AG04449 (cell line): Measurements from ENCODE around the gene GNAO1.

ENCODE experiments used
- CTCF ChIA-PET: fragments of 350-600 bp; formaldehyde crosslinking; extraction: SDS; loops from one replicate; lab custom pipeline; 2021; ENCODE audit warnings: antibody characterized with exemption; lab: Yijun Ruan, JAX
- POLR2A ChIA-PET: fragments of 400-600, 350-600 bp; formaldehyde crosslinking; extraction: SDS; loops from one replicate; lab custom pipeline; 2020; ENCODE audit warnings: antibody characterized with exemption, inconsistent platforms; lab: Yijun Ruan, JAX
- DNase-seq: peaks from one replicate; pipeline ENCODE4 v3.0.0-alpha.2; 2010; ENCODE audit warnings: low read depth, low spot score
- H3K4me3 ChIP-seq: 2 replicates; pipeline ENCODE4 v1.5.1; 2011; ENCODE audit warnings: low read depth, mild to moderate bottlenecking, control low read depth, low read length
- CTCF ChIP-seq: IDR thresholded peaks from one replicate; pipeline ENCODE4 v1.5.1; 2011; ENCODE audit warnings: mild to moderate bottlenecking, moderate library complexity, low read length, control low read depth, inconsistent platforms; ENCODE audit not compliant: insufficient read depth; ENCODE audit errors: missing control alignments

GNAO1 gene

GRCh38 chr16:56226845-56227525 is 35.7 kb downstream of the GNAO1 start:
- TF ChIP-seq CTCF = no peak
- DNase-seq = no peak
- POLR2A ChIA-PET = no interaction called here
- CTCF ChIA-PET = no interaction called here
- no peak overlapping the region for H3K4me3 ChIP-seq

GRCh38 chr16:56227936-56228335 is 36.6 kb downstream of the GNAO1 start:
- POLR2A ChIA-PET = no interaction called here
- CTCF ChIA-PET = no interaction called here
- H3K4me3 ChIP-seq = no peak overlapping the region
- DNase-seq = no peak
- TF ChIP-seq CTCF = no peak

GRCh38 chr16:56228476-56228875 is 37.2 kb downstream of the GNAO1 start:
- DNase-seq = no peak
- POLR2A ChIA-PET = no interaction called here
- no peak overlapping the region for H3K4me3 ChIP-seq
- no peak for TF ChIP-seq CTCF
- CTCF ChIA-PET = no interaction called here

- no peak overlapping the region for H3K4me3 ChIP-seq
- CTCF ChIA-PET = interaction anchor here (0.9 kb wide), 1 partner anchor 36 kb away, joined by 4 read pairs; no protein-coding TSS in a partner anchor
- no peak for TF ChIP-seq CTCF
- DNase-seq = no peak
- POLR2A ChIA-PET = no interaction called here
These were observed 42.7 kb downstream of the GNAO1 start for GRCh38 chr16:56233795-56234566.

- TF ChIP-seq CTCF = no peak
- ChIA-PET POLR2A (no interaction called here), CTCF (interaction anchor here (0.9 kb wide), 1 partner anchor 35 kb away, joined by 4 read pairs; no protein-coding TSS in a partner anchor)
- DNase-seq = no peak
- no peak overlapping the region for H3K4me3 ChIP-seq
These were observed 43.4 kb downstream of the GNAO1 start for GRCh38 chr16:56234737-56235136.

GRCh38 chr16:56237451-56237930 is 46.2 kb downstream of the GNAO1 start:
- CTCF ChIA-PET = no interaction called here

More at GRCh38 chr16:56237451-56237930, 46.2 kb downstream of the GNAO1 start:
- DNase-seq = no peak
- POLR2A ChIA-PET = no interaction called here
- no peak for TF ChIP-seq CTCF
- H3K4me3 ChIP-seq = no peak overlapping the region
